GM12801 (cell line): ENCODE results near the gene SUPV3L1.

Experiments used
- TF ChIP-seq, protein P1 (sequence below): IDR thresholded peaks from one replicate; pipeline ENCODE4 v1.5.1; 2011; ENCODE audit warnings: control low read depth; ENCODE audit not compliant: insufficient read length; ENCODE audit errors: extremely low read depth

The SUPV3L1 gene

GRCh38 chr10:69242040-69242851, 62.2 kb downstream of the SUPV3L1 start:
- TF ChIP-seq, protein P1, sequence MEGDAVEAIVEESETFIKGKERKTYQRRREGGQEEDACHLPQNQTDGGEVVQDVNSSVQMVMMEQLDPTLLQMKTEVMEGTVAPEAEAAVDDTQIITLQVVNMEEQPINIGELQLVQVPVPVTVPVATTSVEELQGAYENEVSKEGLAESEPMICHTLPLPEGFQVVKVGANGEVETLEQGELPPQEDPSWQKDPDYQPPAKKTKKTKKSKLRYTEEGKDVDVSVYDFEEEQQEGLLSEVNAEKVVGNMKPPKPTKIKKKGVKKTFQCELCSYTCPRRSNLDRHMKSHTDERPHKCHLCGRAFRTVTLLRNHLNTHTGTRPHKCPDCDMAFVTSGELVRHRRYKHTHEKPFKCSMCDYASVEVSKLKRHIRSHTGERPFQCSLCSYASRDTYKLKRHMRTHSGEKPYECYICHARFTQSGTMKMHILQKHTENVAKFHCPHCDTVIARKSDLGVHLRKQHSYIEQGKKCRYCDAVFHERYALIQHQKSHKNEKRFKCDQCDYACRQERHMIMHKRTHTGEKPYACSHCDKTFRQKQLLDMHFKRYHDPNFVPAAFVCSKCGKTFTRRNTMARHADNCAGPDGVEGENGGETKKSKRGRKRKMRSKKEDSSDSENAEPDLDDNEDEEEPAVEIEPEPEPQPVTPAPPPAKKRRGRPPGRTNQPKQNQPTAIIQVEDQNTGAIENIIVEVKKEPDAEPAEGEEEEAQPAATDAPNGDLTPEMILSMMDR, result no peak

DNA sequence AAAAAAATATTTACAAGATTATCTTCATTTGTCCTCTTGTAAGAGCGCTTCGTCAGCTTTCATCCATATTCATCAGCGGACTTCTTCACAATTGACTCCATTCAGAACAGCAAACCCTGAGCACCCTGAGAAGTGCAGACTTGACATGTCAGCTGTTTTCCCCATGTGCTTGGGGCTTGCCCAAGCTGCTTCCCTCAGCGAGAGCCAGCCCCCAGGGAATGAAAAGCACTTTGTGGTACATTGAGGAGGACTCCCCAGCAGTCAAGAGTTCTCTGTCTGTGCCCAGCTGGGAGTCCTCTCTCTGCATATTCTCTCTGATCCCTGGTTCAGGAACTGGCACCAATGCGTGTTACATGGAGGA, 62.8 kb downstream of the SUPV3L1 start:
- TF ChIP-seq, protein P1, result no peak

- TF ChIP-seq, protein P1, result no peak
Measured at GRCh38 chr10:69243817-69244216, 63.8 kb downstream of the SUPV3L1 start.

- TF ChIP-seq, protein P1, result no peak
Measured at GRCh38 chr10:69246036-69246435, 66.0 kb downstream of the SUPV3L1 start.

- TF ChIP-seq, protein P1, result no peak
Measured at GRCh38 chr10:69246581-69247312, 66.7 kb downstream of the SUPV3L1 start.

- TF ChIP-seq, protein P1, result no peak
Measured at GRCh38 chr10:69247313-69247710, 67.3 kb downstream of the SUPV3L1 start.

GRCh38 chr10:69248117-69248730, 68.2 kb downstream of the SUPV3L1 start:
- TF ChIP-seq, protein P1, result no peak
